Hippocampal formation (tissue), 2 donors: Measurements from ENCODE around the gene ATPAF1.
"Not testable (repeated sequence)": the region's sequence is repeated elsewhere in the genome, so short reads cannot be mapped to it uniquely, and the experiment has no call there.

Experiments used
- DNase-seq, 2 donors: peaks; one replicate each; lab custom pipeline; 2025; lab: John Stamatoyannopoulos, UW

The ATPAF1 gene

DNA sequence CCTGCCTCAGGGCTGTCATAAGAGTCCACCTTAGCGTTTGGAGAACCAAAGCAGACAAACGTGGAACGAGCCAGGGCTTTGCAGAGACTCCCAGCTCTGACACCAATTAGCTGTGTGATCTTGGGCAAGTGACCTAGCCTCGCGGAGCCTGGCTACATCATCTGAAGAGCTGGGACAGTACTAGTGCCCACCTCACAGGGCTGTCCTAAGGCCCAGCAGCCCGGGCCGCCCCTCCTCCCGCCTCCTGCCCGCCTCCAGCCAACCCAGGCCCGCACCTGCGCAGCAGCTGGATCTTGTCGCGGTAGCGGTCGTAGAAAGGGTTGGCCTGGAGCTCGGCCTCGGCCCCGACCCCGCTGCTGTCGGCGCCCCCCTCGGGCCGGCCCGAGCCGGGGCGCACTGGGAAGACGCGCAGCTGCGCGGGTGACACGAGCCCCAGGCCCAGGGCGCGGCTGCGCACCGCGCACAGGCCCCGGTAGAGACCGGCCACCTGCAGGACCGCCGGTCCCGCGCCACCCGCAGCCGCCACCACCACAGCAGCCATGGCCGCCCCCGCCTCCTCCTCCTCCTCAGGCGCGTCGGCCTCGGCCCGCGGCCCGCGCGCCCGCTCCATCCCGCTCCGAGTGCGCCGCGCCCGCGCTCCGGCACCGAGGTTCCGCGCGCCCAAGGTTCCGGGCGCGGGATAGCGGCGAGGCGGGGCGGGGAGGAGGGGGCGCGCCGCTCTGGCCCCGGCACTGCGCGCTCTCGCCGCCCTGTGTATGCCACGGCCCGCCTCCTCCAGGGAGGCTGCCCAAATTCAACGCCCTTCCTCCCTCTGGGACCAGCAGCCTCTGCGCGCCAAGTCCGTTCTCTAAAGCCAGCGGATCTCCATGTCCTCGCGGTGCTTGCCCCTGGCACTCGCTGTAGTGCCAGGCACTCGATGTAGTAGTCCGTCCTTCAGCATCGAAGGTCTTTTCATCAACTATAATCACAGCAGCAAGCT, at the start of gene ATPAF1:
Gene ATPAF1, minus strand, starts transcription at position 583 of the 979 bp plus-strand sequence. Its CDS starts 42 bp downstream, at position 541.
- DNase-seq, result peak; percentile 55 to 75

- no peak for DNase-seq
Measured at GRCh38 chr1:46717654-46718053, 49.5 kb upstream of the ATPAF1 start.

DNA sequence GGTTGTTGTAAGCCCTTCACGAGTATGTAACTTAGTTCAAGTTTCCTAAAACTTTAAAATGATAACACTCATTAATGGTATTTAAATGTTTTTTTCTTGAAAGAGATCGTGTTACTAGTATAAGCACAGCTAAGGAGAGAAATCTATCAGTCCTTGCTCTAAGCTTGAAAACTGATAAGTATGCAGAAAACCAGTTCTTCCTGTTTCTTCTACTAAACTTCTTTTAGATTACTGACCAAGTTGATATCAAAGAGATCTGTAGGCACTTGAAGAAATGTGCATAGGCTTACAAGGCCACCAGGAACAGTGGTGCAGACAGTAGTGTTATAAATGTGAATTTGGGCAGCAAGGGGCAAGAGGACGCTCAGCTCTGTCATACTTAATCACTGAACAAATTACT, 46.8 kb upstream of the ATPAF1 start:
- DNase-seq, result no peak

DNA sequence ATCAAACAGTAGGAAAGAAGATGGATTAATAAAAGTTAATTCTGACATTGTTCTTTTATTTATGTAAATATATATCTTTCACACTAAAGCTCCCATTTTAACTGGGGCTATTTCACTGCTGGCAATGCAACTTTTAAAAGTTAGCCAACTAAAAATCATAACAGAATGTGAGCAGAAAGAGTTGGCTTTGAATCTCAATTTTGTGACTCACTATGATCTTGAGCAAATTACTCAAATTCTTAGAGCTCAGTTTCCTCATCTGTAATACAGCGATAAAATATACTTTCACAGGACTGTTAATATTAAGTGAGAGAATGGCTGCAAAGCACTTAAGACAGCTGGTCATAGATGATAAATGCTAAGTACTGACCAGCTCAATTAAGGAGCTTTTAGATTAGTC, 40.0 kb upstream of the ATPAF1 start:
- DNase-seq, result no peak

DNA sequence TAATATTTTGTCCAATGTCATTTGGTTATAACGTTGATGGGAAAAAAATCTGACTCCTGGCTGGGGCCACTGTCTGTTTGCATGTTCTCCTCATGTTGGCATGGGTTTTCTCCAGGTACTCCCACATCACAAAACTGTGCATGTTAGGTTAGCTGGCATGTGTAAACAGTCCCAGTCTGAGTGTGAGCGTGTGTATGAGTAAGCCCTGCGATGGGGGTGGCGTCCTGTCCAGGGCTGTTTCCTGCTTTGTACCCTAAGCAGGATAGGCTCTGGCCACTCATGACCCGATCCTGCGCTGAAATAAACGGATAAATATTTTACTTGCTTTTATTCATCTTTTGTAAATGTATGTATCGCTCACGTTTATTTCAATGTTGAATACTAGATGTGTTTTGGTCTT, 37.2 kb upstream of the ATPAF1 start:
- no peak for DNase-seq

GRCh38 chr1:46703927-46704641, 35.9 kb upstream of the ATPAF1 start:
- DNase-seq, result no peak

GRCh38 chr1:46699666-46700065, 31.5 kb upstream of the ATPAF1 start:
- DNase-seq, result no peak

- no peak for DNase-seq
Measured at GRCh38 chr1:46697053-46697452, 28.9 kb upstream of the ATPAF1 start.

GRCh38 chr1:46694676-46695075, 26.5 kb upstream of the ATPAF1 start:
- DNase-seq, result not testable (repeated sequence)

DNA sequence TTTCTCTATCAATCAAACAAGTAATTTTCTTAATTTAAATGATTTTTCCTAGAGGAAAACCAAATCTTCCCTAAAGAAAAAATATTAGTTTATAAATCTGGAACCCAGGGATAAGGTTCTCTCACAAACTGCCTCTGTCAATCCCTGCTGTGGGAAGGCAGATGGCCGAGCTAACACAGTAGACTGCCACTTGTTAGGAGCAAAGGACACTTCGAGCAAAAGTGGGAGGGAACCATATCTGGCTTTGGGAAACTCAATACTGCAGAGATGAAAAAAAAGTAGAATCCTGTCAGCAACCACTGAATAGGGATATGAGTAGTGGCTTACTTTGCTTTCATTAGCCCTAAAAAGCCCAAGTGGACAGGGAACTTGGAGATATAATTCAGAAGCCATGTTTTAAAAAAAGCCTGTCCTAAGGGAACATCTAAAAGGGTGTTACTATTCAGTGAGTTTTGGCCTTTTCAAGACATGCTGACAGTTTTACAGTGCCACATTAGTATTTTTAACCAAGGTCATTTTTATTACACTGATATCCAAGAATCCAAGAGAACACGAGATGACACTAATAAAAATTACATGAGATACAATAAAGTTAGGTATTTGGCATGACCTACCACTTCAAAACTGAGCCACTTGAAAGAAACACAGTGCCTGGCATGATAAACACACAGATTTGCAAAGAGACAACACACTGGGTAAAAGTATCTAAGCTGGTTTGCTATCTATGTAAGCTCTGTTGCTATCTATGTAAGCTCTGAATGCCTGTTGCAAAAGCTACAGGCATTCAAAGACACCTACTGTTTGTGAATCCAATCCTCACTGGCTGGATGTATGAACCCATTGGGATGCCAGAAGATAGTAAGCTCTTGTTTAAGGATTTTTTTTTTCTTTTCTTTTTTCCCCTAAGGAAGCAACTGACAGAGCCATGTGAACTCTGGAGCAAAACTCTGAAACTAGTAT, 24.9 kb upstream of the ATPAF1 start:
- DNase-seq, result no peak

DNA sequence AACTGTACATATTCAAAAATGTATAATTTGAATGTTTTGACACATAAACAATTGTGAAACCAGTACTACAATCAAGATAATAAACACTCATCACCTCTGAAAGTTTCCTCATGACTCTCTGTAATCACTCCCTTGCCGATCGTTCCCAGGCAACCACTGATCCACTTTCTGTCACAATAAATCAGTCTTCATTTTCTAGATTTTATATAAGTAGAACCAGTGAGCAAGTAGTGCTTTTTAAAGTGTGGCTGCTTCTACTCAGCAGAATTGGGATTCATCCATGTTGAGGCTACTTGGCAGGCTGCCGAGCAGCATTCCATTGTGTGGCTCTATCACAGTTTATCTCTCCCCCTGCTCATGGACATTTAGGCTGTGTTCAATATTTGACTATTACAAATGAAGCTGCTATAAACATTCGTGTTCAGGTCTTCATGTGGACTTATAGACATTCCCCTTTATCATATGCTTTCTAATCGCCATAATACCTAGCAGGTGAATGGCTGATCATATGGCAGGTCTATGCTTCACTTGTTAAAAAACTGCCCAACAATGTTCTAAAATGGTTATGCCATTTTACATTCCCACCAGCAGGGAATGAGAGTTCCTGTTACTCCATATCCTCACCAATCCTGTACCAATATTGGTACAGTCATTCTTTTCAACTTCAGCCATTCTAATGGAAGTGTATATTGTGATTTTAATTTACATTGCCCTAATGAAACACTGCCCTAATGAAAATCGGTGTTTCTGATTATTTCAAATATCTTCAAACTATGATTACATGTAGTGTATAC, 24.0 kb upstream of the ATPAF1 start:
- peak in 1 of 2 donors; percentile 15 for DNase-seq

GRCh38 chr1:46690931-46691421, 22.8 kb upstream of the ATPAF1 start:
- no peak for DNase-seq

GRCh38 chr1:46689897-46690296, 21.7 kb upstream of the ATPAF1 start:
- no peak for DNase-seq

- DNase-seq, result no peak
Measured at GRCh38 chr1:46689356-46689755, 21.2 kb upstream of the ATPAF1 start.

DNA sequence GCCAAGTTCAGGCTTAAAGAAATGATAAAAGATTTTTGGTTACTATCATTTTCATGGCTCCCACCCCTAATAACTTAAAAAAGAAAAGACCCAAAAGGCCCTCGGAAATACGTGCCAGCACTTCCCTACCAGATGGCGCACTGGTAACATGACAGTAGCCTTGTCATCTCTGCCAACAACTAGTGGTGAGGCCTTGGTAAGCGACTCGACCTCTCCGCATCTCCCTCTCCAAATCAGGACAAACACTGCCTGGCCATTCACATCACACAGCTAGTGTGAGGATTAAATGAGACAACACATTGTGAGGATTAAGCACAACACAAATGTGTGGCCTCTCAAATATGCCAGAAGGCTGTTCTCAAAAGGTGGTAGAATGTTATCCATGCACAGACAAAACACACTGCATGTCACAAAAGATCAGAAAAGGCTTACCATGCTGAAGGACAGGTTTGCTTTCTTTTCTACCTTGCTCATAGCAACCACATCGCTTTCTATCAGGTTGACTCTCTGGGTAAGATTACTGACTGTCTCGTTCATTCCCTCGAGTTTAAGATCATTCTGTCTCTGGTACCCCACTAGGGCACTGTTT, 19.9 kb upstream of the ATPAF1 start:
- no peak for DNase-seq

DNA sequence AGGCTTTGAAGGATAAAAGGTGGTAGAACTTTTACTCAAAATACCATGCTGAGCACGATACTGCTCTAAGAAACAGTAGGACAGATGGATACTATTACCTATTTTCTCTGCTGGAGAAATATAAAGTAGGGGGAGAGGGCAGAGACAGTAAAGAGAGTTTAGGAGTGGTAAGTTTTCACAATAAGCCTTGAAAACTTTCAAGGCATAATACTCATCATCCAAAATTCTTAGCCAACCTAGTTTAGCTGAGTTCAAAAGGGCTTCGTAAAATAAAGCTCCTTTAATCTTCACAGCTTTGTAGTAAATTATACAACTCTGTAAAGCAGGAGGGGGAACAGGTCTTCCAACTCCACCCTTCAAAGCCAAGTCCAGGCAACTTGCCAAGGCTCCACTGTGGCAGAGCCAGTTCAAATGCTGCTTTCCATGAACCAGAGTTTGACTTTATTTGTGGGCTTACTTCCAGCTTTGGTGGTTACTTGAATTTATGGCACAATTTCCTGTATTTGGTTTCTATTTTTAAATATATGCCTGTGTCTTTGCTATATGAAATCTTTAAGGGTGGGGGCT, 19.0 kb upstream of the ATPAF1 start:
- peak; percentile 20 to 39 for DNase-seq

- DNase-seq, result no peak
Measured at GRCh38 chr1:46686255-46686654, 18.1 kb upstream of the ATPAF1 start.

DNA sequence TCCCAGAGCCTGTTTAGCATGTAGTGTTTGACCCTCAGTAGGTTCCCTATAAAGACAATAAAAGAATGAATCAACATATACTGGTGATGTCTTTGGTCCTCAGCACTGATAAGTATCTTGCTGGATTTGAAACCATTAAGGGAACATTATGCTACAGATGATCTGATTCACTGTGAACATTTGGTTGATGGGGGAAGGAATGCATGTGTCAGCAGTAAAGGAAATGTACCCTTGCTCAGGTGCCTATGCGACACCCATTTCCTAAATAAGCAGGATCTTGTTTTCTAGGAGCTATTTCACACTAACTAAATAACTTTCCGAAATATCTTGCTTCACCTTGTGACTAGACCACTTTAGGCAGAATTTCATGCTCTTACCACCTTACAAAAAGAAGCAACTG, 16.5 kb upstream of the ATPAF1 start:
- DNase-seq, result no peak

DNA sequence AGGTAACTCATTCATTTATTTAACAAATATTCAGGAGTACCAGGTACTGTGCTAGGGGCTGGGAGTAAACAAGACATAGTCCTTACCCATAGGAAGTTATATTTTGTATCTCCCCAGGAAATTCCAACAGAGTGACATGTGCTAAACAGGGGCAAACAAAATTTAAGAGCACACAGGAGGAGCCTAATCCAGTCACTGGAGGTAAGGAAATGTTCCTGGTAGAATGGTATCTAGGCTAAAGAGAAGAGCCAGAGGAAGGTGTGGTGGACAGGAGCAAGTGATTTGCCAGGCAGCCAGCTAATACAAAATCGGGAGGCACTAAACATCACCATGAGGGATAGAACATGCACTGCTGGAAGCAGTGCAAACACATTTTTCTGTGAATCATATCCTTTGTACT, 13.9 kb upstream of the ATPAF1 start:
- no peak for DNase-seq
